HCT116 (cell line): ENCODE results near the gene GPR63. TPM values are rescaled to one million over a fixed set of nuclear protein-coding genes. Genes with fewer than 3 reads are reported as not detected.

Experiments used
- ATAC-seq: fragments of 200-7000 bp; cut with Tn5 transposase; 2 replicates; pipeline ENCODE4 v1.9.1; 2020; ENCODE audit warnings: mild to moderate bottlenecking, moderate library complexity
- BruUV-seq: library from RNA; stranded (reverse); fragments of 400-500 nt; replicated peaks from 2 replicates; lab custom pipeline; 2021; lab: Mats Ljungman, UMichigan
- CTCF ChIA-PET: fragments of 300-600 bp; sonication (Branson Sonifier 250); formaldehyde crosslinking; loops from one replicate; lab custom pipeline; 2021; ENCODE audit warnings: antibody characterized with exemption; lab: Charles Lee
- POLR2A ChIA-PET: fragments of 300-600, 350-600 bp; sonication (Branson Sonifier 250); formaldehyde crosslinking; loops from one replicate; lab custom pipeline; 2021; ENCODE audit warnings: antibody characterized with exemption; lab: Charles Lee
- RAD21 ChIA-PET, 2 experiments: fragments of 300-600 bp; sonication (Branson Sonifier 250); formaldehyde crosslinking; loops; one replicate each; lab custom pipeline; 2023; ENCODE audit warnings: low total read pairs in 2 of 2; ENCODE audit not compliant: uncharacterized antibody in 2 of 2, unreplicated experiment in 2 of 2, low non-redundant PET in 1 of 2; lab: Charles Lee
- DNase-seq: peaks from one replicate; pipeline ENCODE4 v3.0.0-alpha.2; 2010; ENCODE audit warnings: low read depth, low spot score
- H2AFZ ChIP-seq: fragments of 200-600 bp; shearing (Covaris generic), sonication (generic); 2 replicates; pipeline ENCODE4 v1.6.1; 2017; ENCODE audit warnings: low read depth, mixed run types, mixed read lengths, antibody characterized with exemption, low read length; ENCODE audit not compliant: poor library complexity, severe bottlenecking
- H3K27ac ChIP-seq: 2 replicates; pipeline ENCODE4 v1.5.1; 2012; ENCODE audit warnings: low read depth, low read length
- H3K27me3 ChIP-seq: fragments of 200-600 bp; sonication (generic); 2 replicates; pipeline ENCODE4 v1.6.1; 2016; ENCODE audit warnings: mixed run types, low read length, mixed read lengths; ENCODE audit not compliant: insufficient read depth
- H3K36me3 ChIP-seq, 2 experiments: fragments of 200-500 bp in 1 of 2; fragments of 200-600 bp in 1 of 2; sonication (Bioruptor generic) in 1 of 2; sonication (generic) in 1 of 2; 2 replicates each; pipeline versions ENCODE4 v1.5.1 to v1.6.1; 2014 to 2016; ENCODE audit warnings: low read length in 2 of 2, inconsistent platforms in 1 of 2, mixed read lengths in 1 of 2, mixed run types in 1 of 2; ENCODE audit not compliant: insufficient read depth in 2 of 2, control insufficient read depth in 1 of 2
- H3K4me1 ChIP-seq, 2 experiments: fragments of 200-600 bp in 1 of 2; sonication (generic) in 1 of 2; 2 replicates each; pipeline versions ENCODE4 v1.5.1 to v1.6.1; 2012 to 2017; ENCODE audit warnings: low read length in 2 of 2, inconsistent platforms in 1 of 2, mild to moderate bottlenecking in 1 of 2, mixed read lengths in 1 of 2, mixed run types in 1 of 2, moderate library complexity in 1 of 2; ENCODE audit not compliant: insufficient read depth in 2 of 2, control insufficient read depth in 1 of 2
- H3K4me2 ChIP-seq: fragments of 200-600 bp; sonication (generic); 2 replicates; pipeline ENCODE4 v1.6.1; 2017; ENCODE audit warnings: mixed run types, low read length, mixed read lengths
- H3K4me3 ChIP-seq, 2 experiments: fragments of 200-600 bp in 1 of 2; sonication (generic) in 1 of 2; replicated peaks in 1 of 2; 2 replicates each; pipeline ENCODE4 v1.5.1; 2011 to 2016; ENCODE audit warnings: low read length in 2 of 2, control low read depth in 1 of 2, low read depth in 1 of 2, mild to moderate bottlenecking in 1 of 2, mixed read lengths in 1 of 2, mixed run types in 1 of 2
- H3K79me2 ChIP-seq: fragments of 200-600 bp; sonication (generic); 2 replicates; pipeline ENCODE4 v1.6.1; 2017; ENCODE audit warnings: mild to moderate bottlenecking, mixed run types, low read length, moderate library complexity, mixed read lengths; ENCODE audit not compliant: insufficient read depth
- H3K9ac ChIP-seq: fragments of 200-600 bp; sonication (generic); 2 replicates; pipeline ENCODE4 v1.6.1; 2016; ENCODE audit warnings: low read length, mixed read lengths
- H3K9me2 ChIP-seq: fragments of 200-600 bp; sonication (generic), shearing (Covaris generic); 2 replicates; pipeline ENCODE4 v1.6.1; 2017; ENCODE audit warnings: mixed run types, mild to moderate bottlenecking, moderate library complexity; ENCODE audit not compliant: insufficient read depth
- H3K9me3 ChIP-seq, 2 experiments: fragments of 200-500 bp in 1 of 2; fragments of 200-600 bp in 1 of 2; sonication (Bioruptor generic) in 1 of 2; sonication (generic) in 1 of 2; 2 replicates each; pipeline ENCODE4 v1.6.1; 2014 to 2017; ENCODE audit warnings: low read length in 2 of 2, mixed read lengths in 2 of 2, inconsistent platforms in 1 of 2, low read depth in 1 of 2, mild to moderate bottlenecking in 1 of 2, mixed run types in 1 of 2, moderate library complexity in 1 of 2; ENCODE audit not compliant: control insufficient read depth in 1 of 2, insufficient read depth in 1 of 2
- H4K20me1 ChIP-seq: fragments of 200-600 bp; sonication (generic), shearing (Covaris generic); 2 replicates; pipeline ENCODE4 v1.6.1; 2017; ENCODE audit warnings: mixed run types, mild to moderate bottlenecking, moderate library complexity; ENCODE audit not compliant: insufficient read depth
- CEBPB ChIP-seq: IDR thresholded peaks from 2 replicates; pipeline ENCODE4 v1.6.1; 2012; ENCODE audit warnings: low read depth
- EZH2phosphoT487 ChIP-seq: fragments of 200-600 bp; IDR thresholded peaks from 2 replicates; pipeline ENCODE4 v1.6.1; 2018; ENCODE audit warnings: antibody characterized with exemption, borderline replicate concordance
- JUND ChIP-seq: IDR thresholded peaks from 2 replicates; pipeline ENCODE4 v1.6.1; 2012
- POLR2AphosphoS5 ChIP-seq: IDR thresholded peaks from 2 replicates; pipeline ENCODE4 v1.6.1; 2011; ENCODE audit warnings: mild to moderate bottlenecking, low read depth, low read length, moderate library complexity
- YY1 ChIP-seq: IDR thresholded peaks from 2 replicates; pipeline ENCODE4 v1.6.1; 2011; ENCODE audit warnings: low read length, low read depth, moderate library complexity, mild to moderate bottlenecking; ENCODE audit not compliant: insufficient replicate concordance; ENCODE audit errors: extremely low read depth
- ZFX ChIP-seq: fragments of 450-650 bp; IDR thresholded peaks from 2 replicates; pipeline ENCODE4 v1.6.1; 2017
- ZNF274 ChIP-seq: fragments of 200-500 bp; sonication (Bioruptor generic); IDR thresholded peaks from 2 replicates; pipeline ENCODE4 v1.6.1; 2014; ENCODE audit warnings: mild to moderate bottlenecking, low read depth, low read length, inconsistent platforms
- intact Hi-C: fragments of 100-400 bp; cut with micrococcal nuclease; formaldehyde crosslinking; loops from 2 replicates; pipeline ENCODE4 v1.10.0; 2022
- total RNA-seq: library from RNA; stranded (reverse); gene quantifications from one replicate; pipeline ENCODE4 v1.2.1, GENCODE V29; 2021; ENCODE audit not compliant: unreplicated experiment

GPR63 gene
- total RNA-seq, 1 experiment from 2014 or later, result 3.5 TPM

DNA sequence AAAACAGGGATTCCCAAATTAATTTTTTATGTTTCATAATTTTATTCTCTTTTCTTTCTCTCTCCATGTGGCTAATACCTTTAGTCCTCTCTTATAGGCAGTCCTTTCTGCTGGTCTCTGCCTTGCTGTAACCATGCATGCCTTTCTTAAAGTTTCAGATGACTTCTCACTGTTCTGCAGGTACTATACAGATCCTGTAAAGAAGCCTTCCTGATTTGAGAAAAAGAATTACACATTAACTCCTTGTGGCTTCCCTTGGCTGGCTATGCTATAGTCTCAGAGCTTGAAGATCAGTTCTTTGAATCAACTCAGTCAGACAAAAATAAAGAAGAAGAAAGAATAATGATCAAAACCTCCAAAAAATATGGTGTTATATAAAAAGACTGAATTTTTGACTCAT lies 7.3 kb upstream of the GPR63 start:
- H3K4me2 ChIP-seq, result no peak overlapping the region
- ChIA-PET RAD21 (no interaction called here), POLR2A (no interaction called here)
- no TSS peak for BruUV-seq
- H3K36me3 ChIP-seq, result no peaks in the 10 kb centered on the region
- no peaks in the 10 kb centered on the region; a peak in 1 of 4 replicates for H3K9me3 ChIP-seq
- H3K4me3 ChIP-seq, result no peak overlapping the region
- DNase-seq (no peak), ATAC-seq (no peak)
- H4K20me1 ChIP-seq, result no peaks in the 10 kb centered on the region
- no peaks in the 10 kb centered on the region for H3K9me2 ChIP-seq
- H3K4me1 ChIP-seq, result peaks cover 0 to 5% of the 10 kb centered on the region in 2 experiments; a peak in 1 of 4 replicates
- no peak for TF ChIP-seq YY1
- no peak for TF ChIP-seq ZNF274
- TF ChIP-seq CEBPB, result no peak
- no peak for TF ChIP-seq JUND
- TF ChIP-seq, all 23 proteins: peak for 0
- Histone ChIP-seq H3K9ac (no peak overlapping the region), H3K27ac (no peak overlapping the region), H2AFZ (no peak overlapping the region), H3K79me2 (no peaks in the 10 kb centered on the region), H3K27me3 (no peaks in the 10 kb centered on the region)
- CTCF ChIA-PET, result no interaction called here
- intact Hi-C loops, result no loop called here

DNA sequence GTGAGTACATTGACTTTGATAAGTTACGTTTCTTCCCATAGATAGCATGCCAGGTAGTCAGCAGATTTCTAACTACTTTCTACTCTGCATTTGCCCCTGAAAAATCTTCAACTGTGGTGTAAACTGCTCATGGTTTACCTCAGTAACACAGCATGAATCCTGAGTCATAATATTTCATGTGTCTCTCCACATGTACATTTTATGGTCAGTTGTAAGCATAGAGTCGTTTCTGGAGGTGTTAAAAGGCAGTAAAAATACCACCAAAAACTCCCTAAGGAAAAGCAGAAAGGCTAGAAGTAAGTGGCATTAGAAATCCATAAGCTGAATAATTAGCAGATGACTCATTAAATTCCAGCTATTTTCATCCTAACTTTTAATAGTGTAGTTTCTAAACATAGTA lies 4.1 kb upstream of the GPR63 start:
- H3K4me1 ChIP-seq, result peaks cover 2 to 12% of the 10 kb centered on the region in 2 experiments; a peak in 1 of 4 replicates
- TF ChIP-seq CEBPB (no peak), EZH2phosphoT487 (no peak), YY1 (no peak), ZFX (no peak), POLR2AphosphoS5 (no peak)
- no peaks in the 10 kb centered on the region for H3K9me3 ChIP-seq
- H3K4me2 ChIP-seq, result peak overlapping the region; percentile 11; the same call in 1 of the 2 replicates
- H3K79me2 ChIP-seq, result peaks cover 4% of the 10 kb centered on the region
- no peaks in the 10 kb centered on the region for H3K27me3 ChIP-seq
- ChIA-PET RAD21 (no interaction called here), CTCF (no interaction called here), POLR2A (no interaction called here)
- H4K20me1 ChIP-seq, result no peaks in the 10 kb centered on the region
- no peaks in the 10 kb centered on the region for H3K36me3 ChIP-seq
- no peak overlapping the region for H3K4me3 ChIP-seq
- intact Hi-C loops, result no loop called here
- H3K9ac ChIP-seq, result no peak overlapping the region
- no peaks in the 10 kb centered on the region for H3K9me2 ChIP-seq
- no TSS peak for BruUV-seq
- DNase-seq (no peak), ATAC-seq (no peak)
- H2AFZ ChIP-seq, result peak overlapping the region; percentile 80
- no peak overlapping the region for H3K27ac ChIP-seq
